WTC11 (cell line): ENCODE results near the gene PISD. TPM values are rescaled to one million over a fixed set of nuclear protein-coding genes. Genes with fewer than 3 reads are reported as not detected.

Experiments used
- ATAC-seq: fragments of 200-7000 bp; cut with Tn5 transposase; 2 replicates; pipeline ENCODE4 v1.10.0; 2021; ENCODE audit warnings: mild to moderate bottlenecking, moderate library complexity
- CTCF ChIA-PET: fragments of 300-600 bp; sonication (Branson Sonifier 250); formaldehyde crosslinking; loops from one replicate; lab custom pipeline; 2021; ENCODE audit warnings: antibody characterized with exemption; lab: Charles Lee
- POLR2A ChIA-PET: fragments of 350-600 bp; sonication (Branson Sonifier 250); formaldehyde crosslinking; loops from one replicate; lab custom pipeline; 2021; ENCODE audit warnings: antibody characterized with exemption; lab: Charles Lee
- DNase-seq: peaks from one replicate; pipeline ENCODE4 v3.0.0; 2021; ENCODE audit warnings: low spot score
- H3K27ac Mint-ChIP-seq: 2 replicates; pipeline ENCODE4 v1.8.0; 2021; ENCODE audit warnings: mixed read lengths
- H3K27me3 Mint-ChIP-seq: 2 replicates; pipeline ENCODE4 v1.8.0; 2021; ENCODE audit warnings: low read depth, mild to moderate bottlenecking, moderate library complexity, mixed read lengths
- H3K36me3 Mint-ChIP-seq: 2 replicates; pipeline ENCODE4 v1.8.0; 2021; ENCODE audit warnings: mixed read lengths
- H3K4me1 Mint-ChIP-seq: 2 replicates; pipeline ENCODE4 v1.8.0; 2022; ENCODE audit warnings: mixed read lengths
- H3K4me3 Mint-ChIP-seq: 2 replicates; pipeline ENCODE4 v1.8.0; 2021; ENCODE audit warnings: mild to moderate bottlenecking, moderate library complexity, mixed read lengths
- H3K9me3 Mint-ChIP-seq: 2 replicates; pipeline ENCODE4 v1.8.0; 2021; ENCODE audit warnings: mixed read lengths
- AR ChIP-seq: fragments of 250-450 bp; sonication (Bioruptor Pico); IDR thresholded peaks from 2 replicates; pipeline ENCODE4 v1.9.0; 2021; ENCODE audit warnings: mild to moderate bottlenecking
- ARID4B ChIP-seq: sonication (generic); formaldehyde crosslinking; IDR thresholded peaks from 2 replicates; pipeline ENCODE4 v1.8.0; 2023; ENCODE audit warnings: missing genetic modification reagents, mild to moderate bottlenecking, borderline replicate concordance
- ATF3 ChIP-seq: sonication (generic); formaldehyde crosslinking; conservative IDR thresholded peaks from 2 replicates; pipeline ENCODE4 v1.8.1; 2022; ENCODE audit warnings: mild to moderate bottlenecking, missing genetic modification reagents
- CBFB ChIP-seq: sonication (generic); formaldehyde crosslinking; IDR thresholded peaks from 2 replicates; pipeline ENCODE4 v1.8.1; 2022; ENCODE audit warnings: mild to moderate bottlenecking, low read depth, missing genetic modification reagents
- HMGXB4 ChIP-seq: sonication (generic); formaldehyde crosslinking; IDR thresholded peaks from 2 replicates; pipeline ENCODE4 v1.8.1; 2023; ENCODE audit warnings: mild to moderate bottlenecking, moderate library complexity, missing genetic modification reagents
- USF1 ChIP-seq: sonication (generic); formaldehyde crosslinking; IDR thresholded peaks from 2 replicates; pipeline ENCODE4 v1.8.0; 2022; ENCODE audit warnings: mild to moderate bottlenecking, missing genetic modification reagents
- ZNF219 ChIP-seq: sonication (generic); formaldehyde crosslinking; IDR thresholded peaks from 2 replicates; pipeline ENCODE4 v1.8.0; 2023; ENCODE audit warnings: missing genetic modification reagents, mild to moderate bottlenecking, borderline replicate concordance
- ZNF671 ChIP-seq: fragments of 250-450 bp; sonication (Bioruptor Pico); IDR thresholded peaks from 2 replicates; pipeline ENCODE4 v1.8.0; 2021; ENCODE audit warnings: mild to moderate bottlenecking
- total RNA-seq: library from RNA; stranded (reverse); gene quantifications from 3 replicates; pipeline ENCODE4 v1.2.3, GENCODE V29; 2021

The PISD gene
- total RNA-seq, 1 experiment from 2014 or later: 55.7 TPM

- ChIA-PET POLR2A (no interaction called here), CTCF (interaction anchor here (0.6 to 2.0 kb wide), 2 partner anchors 24 to 27 kb away, joined by 3 to 6 read pairs; no protein-coding TSS in a partner anchor)
- ATAC-seq (no peak), DNase-seq (no peak)
- Mint-ChIP-seq H3K27ac (no peak overlapping the region), H3K27me3 (no peaks in the 10 kb centered on the region), H3K9me3 (no peaks in the 10 kb centered on the region), H3K36me3 (peaks cover 10% of the 10 kb centered on the region), H3K4me3 (no peak overlapping the region), H3K4me1 (no peaks in the 10 kb centered on the region)
- TF ChIP-seq ZNF671: no peak
Measured at GRCh38 chr22:31583861-31584485, 78.0 kb downstream of the PISD start.

- no peak overlapping the region for H3K27ac Mint-ChIP-seq
Measured at GRCh38 chr22:31579835-31580242, 82.2 kb downstream of the PISD start.

More at GRCh38 chr22:31579835-31580242, 82.2 kb downstream of the PISD start:
- Mint-ChIP-seq H3K4me3 (no peak overlapping the region), H3K9me3 (no peaks in the 10 kb centered on the region), H3K36me3 (peaks cover 4% of the 10 kb centered on the region; the same call in 1 of the 2 replicates), H3K27me3 (no peaks in the 10 kb centered on the region), H3K4me1 (no peaks in the 10 kb centered on the region)
- no peak for TF ChIP-seq ZNF219 (CRISPR knock-in tag)
- TF ChIP-seq CBFB (CRISPR knock-in tag): no peak
- TF ChIP-seq ATF3 (CRISPR knock-in tag): no peak
- no peak for TF ChIP-seq HMGXB4 (CRISPR knock-in tag)
- no peak for TF ChIP-seq ARID4B
- TF ChIP-seq USF1 (CRISPR knock-in tag): no peak
- TF ChIP-seq AR (CRISPR knock-in tag): no peak
- ATAC-seq (no peak), DNase-seq (no peak)
- CTCF ChIA-PET: no interaction called here
- POLR2A ChIA-PET: no interaction called here
